HG02943 (cell line): ENCODE measurements around the gene SLC4A1AP.
"Not testable (repeated sequence)": the region's sequence is repeated elsewhere in the genome, so short reads cannot be mapped to it uniquely, and the experiment has no call there.

Source experiments
- ATAC-seq: cut with Tn5 transposase; IDR thresholded peaks from one replicate; pipeline ENCODE4 v1.9.1; 2021; ENCODE audit warnings: mild to moderate bottlenecking, low read depth, moderate library complexity; ENCODE audit not compliant: unreplicated experiment

The SLC4A1AP gene

GRCh38 chr2:27651056-27651455 is 12.6 kb upstream of the SLC4A1AP start:
- no peak for ATAC-seq

GRCh38 chr2:27652341-27652740 is 11.3 kb upstream of the SLC4A1AP start:
- ATAC-seq: no peak

DNA sequence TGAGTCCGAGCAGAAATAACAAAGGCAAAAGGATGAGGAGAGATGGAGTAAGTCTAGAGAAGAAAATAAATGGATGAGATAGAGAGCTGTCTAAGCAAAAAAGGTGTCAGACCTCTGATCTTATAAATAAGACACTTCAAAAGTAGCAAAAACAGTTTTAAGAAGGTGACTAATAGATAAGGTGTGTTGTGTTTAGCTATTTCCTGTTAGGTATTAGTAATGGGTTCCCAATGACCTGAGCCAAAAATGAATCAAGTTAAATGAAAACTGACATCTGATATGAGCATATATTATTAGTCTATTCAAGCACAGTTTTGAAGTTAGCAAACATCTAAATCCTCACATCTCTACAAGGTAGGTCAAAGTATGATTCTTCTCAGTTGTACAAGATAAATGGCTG is 10.9 kb upstream of the SLC4A1AP start:
- ATAC-seq: no peak

DNA sequence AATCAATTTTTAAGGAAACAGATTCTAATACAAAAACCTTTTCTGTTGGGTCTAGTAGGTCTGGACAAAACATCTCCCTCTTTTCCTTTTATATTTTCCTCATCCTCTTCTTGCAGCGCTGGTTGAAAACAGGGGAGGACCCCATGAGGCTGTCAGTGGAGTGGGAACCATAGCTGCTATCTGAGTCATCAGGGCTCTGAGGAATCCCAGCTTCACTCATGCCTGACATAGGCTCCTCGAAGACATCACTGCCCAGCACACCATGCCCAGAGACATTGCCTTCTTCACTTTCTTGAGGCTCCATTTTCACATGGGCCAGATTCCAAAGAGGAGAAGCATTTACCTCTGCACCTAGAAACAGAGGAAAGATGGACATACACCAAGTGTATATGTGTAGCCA is 10.3 kb upstream of the SLC4A1AP start:
- no peak for ATAC-seq

DNA sequence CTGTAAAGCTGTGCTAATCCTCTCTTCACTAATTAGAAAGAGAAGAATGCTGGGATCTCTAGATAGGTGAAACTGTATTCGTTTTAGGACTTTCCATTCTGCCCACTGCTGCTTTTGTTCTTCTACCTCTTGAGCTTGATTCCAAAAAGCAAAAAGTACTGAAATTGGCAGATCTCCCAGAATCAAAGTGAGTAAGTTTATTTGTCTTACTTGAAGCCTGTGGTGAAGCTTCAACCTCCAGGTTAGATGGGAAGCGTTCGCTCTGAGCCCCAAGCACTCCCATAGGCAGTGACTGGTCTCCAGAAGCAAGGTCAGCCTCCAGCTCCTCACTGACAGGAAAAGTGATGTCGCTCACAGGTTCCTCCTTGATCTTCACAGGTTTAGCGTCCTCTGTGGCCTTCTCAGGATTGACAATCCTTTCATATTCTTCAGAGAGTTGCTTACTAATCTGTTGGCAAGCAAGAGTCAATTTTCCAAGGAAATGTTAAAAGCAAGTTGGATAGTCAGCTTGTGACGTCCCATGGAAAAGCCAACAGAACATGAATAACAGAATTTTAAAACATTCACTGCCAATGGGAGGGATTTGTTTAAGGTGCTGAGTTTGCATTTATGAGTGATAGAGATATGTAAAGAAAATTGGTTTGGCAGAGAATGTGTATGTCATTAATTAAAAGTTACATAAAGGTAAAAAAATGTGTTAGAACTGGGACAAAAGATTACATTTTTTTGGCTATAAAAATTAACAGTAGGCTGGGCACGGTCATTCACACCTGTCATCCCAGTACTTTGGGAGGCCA is 8.3 kb upstream of the SLC4A1AP start:
- ATAC-seq: no peak

DNA sequence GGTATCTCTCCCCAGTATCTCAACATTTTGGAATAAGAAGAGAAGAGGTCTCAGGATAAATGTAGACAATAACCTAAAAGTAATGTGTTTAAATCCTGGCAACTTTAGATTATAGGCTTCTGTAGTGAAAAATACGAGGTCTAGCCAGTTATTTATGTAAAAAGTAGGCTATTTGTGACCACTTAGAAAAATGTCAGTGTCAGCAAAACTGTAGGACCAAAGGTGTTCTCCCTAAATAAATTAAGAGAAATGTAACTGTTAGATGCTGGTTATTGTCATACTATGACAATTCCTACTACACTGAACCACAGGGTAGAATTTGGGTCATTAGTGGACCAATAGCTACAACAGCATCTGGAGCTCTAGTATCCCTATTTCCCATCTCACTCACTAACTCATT is 2.3 kb upstream of the SLC4A1AP start:
- ATAC-seq: no peak

DNA sequence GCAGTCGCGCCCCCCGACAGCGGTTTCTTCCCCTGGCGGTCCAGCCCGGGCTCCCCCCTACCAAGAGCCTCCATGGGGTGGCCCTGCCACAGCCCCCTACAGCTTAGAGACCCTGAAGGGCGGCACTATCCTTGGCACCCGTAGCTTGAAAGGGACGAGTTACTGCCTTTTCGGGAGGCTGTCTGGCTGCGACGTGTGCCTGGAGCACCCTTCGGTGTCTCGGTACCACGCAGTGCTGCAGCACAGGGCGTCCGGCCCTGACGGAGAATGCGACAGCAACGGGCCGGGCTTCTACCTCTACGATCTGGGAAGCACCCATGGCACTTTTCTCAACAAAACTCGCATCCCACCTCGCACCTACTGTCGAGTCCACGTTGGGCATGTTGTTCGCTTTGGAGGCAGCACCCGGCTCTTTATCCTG is 475 bp downstream of the SLC4A1AP start:
- no peak for ATAC-seq

- ATAC-seq: no peak
These were observed 1.1 kb downstream of the SLC4A1AP start for GRCh38 chr2:27664622-27665363.

- ATAC-seq: no peak
These were observed 3.8 kb downstream of the SLC4A1AP start for GRCh38 chr2:27667446-27667845.

DNA sequence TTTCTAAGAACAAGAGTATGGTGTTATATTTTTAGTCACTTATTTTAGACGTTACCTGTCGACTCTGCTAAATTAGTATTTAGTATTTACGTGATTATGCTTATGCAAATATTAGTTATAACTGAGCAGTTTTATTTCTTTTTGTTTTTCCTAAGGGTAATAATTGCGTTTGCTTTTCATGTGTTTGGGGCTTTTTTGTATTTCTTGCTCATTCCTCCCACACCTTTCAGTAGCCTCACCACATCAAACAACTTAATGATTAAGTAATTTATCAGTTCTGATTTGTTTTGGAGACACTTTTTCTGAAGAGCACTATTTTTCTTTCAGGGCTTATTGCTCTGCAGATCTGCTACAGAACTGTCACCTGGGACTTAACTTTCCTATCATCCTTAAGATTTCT is 7.5 kb downstream of the SLC4A1AP start:
- no peak for ATAC-seq

GRCh38 chr2:27672723-27673486 is 9.2 kb downstream of the SLC4A1AP start:
- no peak for ATAC-seq

DNA sequence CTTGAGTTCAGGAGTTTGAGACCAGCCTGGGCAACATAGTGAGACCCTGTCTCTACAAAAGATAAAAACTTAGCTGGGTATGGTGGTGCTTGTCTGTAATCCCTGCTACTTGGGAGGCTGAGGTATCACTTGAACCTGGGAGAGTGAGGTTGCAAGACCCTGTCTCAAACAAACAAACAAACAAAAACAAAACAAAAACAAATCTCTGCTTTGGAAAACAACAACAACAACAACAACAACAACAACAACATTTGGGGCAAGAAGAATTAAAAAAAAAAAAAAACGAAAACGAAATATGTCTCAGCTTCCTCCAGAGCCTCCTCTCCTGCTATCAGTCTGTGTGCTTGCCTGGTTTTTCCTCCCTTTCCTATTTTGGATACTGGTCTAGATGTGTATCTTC is 16.9 kb downstream of the SLC4A1AP start:
- ATAC-seq: no peak

DNA sequence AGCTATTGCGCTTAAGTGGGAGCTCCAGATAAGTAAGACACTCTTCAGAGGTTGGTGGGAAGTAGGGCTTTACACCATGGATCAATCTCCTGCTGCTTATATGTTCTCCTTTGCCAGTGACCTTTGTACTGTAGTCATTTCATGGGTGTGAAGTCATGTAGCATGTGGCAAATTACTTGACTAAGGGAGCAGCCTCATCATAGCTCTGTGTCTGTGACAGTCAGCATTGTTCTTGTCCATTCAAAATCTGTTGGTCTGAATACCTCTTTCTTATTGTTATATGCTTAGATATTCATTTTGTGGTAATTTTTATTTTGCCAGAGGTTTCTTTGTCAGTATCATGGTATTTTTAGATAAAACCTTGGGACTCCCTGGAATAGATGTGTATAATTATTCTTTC is 18.2 kb downstream of the SLC4A1AP start:
- no peak for ATAC-seq

- not testable (repeated sequence) for ATAC-seq
These were observed 18.7 kb downstream of the SLC4A1AP start for GRCh38 chr2:27682334-27682771.

GRCh38 chr2:27683390-27684071 is 19.8 kb downstream of the SLC4A1AP start:
- ATAC-seq: no peak

- ATAC-seq: not testable (repeated sequence)
These were observed 21.3 kb downstream of the SLC4A1AP start for GRCh38 chr2:27685006-27685405.

DNA sequence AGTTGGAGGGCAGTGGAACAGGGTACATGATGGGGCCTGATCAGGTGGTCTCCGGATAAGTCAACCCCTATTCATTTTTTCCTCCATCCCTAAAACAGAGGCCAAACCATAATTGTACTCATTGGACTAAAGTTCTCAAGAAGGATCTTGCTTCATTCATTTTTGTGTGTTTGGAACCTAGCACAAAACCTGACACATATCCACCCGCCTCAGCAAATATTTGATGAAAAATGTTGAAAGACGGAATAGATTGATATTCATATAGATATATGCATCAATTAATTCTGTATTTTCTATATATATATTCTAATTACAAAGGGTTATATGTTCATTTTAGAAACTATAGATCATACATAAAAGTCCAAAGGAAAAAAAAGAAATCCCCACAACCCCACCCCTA is 21.9 kb downstream of the SLC4A1AP start:
- no peak for ATAC-seq

- ATAC-seq: no peak
These were observed 23.5 kb downstream of the SLC4A1AP start for GRCh38 chr2:27687232-27687631.

DNA sequence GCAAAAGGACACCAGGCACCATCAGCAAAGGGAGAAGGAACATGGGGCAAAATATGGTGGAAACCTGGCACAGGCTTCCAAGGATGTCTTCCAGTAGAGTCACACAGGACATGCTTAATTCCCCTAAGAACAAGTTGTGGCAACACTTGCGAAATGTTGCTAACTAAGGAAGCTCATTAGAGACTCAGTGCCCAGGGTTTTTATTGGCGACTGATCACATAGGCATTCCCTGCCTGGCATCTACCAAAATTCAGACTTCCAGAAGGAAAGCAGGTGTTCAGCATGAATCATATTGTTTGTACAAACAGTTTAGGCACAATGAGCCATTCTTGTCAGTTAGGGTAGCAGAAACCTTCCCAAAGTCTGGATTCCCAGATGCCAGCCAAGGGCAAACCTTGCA is 25.7 kb downstream of the SLC4A1AP start:
- ATAC-seq: no peak

GRCh38 chr2:27690052-27690451 is 26.4 kb downstream of the SLC4A1AP start:
- no peak for ATAC-seq

- no peak for ATAC-seq
These were observed 34.0 kb downstream of the SLC4A1AP start for GRCh38 chr2:27697660-27698059.
